ENCODE data around the gene DYDC2. TPM values are rescaled to one million over a fixed set of nuclear protein-coding genes. Genes with fewer than 3 reads are reported as not detected.

Gene DYDC2
- total RNA-seq, 1 donor from 2014 or later = 2.1 TPM

GRCh38 chr10:80382989-80383388, 26.4 kb downstream of the DYDC2 start:
- DNase-seq (ENCODE audit: low read depth) = no peak
- TF ChIP-seq, protein P1, sequence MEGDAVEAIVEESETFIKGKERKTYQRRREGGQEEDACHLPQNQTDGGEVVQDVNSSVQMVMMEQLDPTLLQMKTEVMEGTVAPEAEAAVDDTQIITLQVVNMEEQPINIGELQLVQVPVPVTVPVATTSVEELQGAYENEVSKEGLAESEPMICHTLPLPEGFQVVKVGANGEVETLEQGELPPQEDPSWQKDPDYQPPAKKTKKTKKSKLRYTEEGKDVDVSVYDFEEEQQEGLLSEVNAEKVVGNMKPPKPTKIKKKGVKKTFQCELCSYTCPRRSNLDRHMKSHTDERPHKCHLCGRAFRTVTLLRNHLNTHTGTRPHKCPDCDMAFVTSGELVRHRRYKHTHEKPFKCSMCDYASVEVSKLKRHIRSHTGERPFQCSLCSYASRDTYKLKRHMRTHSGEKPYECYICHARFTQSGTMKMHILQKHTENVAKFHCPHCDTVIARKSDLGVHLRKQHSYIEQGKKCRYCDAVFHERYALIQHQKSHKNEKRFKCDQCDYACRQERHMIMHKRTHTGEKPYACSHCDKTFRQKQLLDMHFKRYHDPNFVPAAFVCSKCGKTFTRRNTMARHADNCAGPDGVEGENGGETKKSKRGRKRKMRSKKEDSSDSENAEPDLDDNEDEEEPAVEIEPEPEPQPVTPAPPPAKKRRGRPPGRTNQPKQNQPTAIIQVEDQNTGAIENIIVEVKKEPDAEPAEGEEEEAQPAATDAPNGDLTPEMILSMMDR (conservative IDR thresholded peaks at IDR 0.05; ENCODE audit: low read depth, low read length) = peak; percentile 75
- H3K4me3 ChIP-seq (ENCODE audit: low read depth, low read length) = no peak overlapping the region

DNA sequence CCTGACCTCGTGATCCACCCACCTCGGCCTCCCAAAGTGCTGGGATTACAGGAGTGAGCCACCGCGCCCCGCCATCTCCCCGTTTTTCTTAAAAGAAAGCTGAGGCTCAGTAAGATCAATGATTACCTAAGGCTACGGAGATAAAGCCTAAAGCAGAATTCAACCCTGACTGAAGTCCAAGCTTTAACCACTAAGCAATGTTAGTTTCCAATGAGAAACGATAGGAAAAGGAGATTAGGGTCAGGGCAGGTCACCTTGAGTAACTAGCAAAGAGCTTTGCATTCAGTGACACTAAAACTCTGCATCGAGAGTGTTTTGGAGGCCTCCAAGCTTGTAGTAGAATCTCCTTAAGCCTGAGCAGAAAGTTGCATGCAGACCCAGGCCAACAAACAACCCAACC, 34.2 kb downstream of the DYDC2 start:
- no peak for DNase-seq (ENCODE audit: low read depth)
- TF ChIP-seq, protein P1 (conservative IDR thresholded peaks at IDR 0.05; ENCODE audit: low read depth, low read length) = no peak
- H3K4me3 ChIP-seq (ENCODE audit: low read depth, low read length) = no peak overlapping the region

- no peak for DNase-seq (ENCODE audit: low read depth)
- TF ChIP-seq, protein P1 (conservative IDR thresholded peaks at IDR 0.05; ENCODE audit: low read depth, low read length) = no peak
- H3K4me3 ChIP-seq (ENCODE audit: low read depth, low read length) = no peak overlapping the region
These were observed 35.7 kb downstream of the DYDC2 start for GRCh38 chr10:80392250-80392649.

GRCh38 chr10:80394358-80394916, 37.9 kb downstream of the DYDC2 start:
- TF ChIP-seq, protein P1 (conservative IDR thresholded peaks at IDR 0.05; ENCODE audit: low read depth, low read length) = no peak
- H3K4me3 ChIP-seq (ENCODE audit: low read depth, low read length) = no peak overlapping the region
- DNase-seq (ENCODE audit: low read depth) = no peak

- DNase-seq (ENCODE audit: low read depth) = no peak
These were observed 40.4 kb downstream of the DYDC2 start for GRCh38 chr10:80397014-80397413.

DNA sequence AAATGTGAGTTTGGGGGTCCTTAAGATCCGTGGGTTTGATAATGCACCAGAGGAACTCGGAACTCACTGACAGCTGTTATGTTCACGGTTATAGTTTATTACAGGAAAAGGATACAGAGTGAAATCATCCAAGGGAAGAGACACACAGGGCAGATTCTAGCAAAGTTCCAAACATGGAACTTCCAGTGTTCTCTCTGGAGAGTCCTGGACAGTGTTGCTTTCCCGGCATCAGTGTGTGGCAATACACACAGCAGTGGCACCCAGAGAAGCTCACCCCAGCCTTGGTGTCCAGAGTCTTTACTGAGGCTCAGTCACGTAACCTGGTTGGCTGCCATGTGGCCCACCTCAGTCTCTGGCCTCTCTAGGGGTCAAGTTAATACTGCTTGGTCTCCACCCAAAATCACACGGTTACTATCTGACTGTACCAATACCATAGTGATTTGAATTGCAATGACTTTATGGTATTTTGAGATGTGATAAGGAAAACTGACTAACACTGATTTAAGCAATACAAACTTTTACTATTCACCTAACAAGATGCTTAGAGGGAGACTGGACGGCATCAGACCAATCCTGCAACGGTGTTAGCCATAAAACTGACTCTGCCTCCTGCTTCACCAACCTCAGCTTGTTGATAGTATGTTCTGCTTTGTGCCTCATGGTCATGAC, 43.7 kb downstream of the DYDC2 start:
- no peak for DNase-seq (ENCODE audit: low read depth)
- TF ChIP-seq, protein P1 (conservative IDR thresholded peaks at IDR 0.05; ENCODE audit: low read depth, low read length) = no peak
- no peak overlapping the region for H3K4me3 ChIP-seq (ENCODE audit: low read depth, low read length)

More at GRCh38 chr10:80397014-80397413, 40.4 kb downstream of the DYDC2 start:
- TF ChIP-seq, protein P1 (conservative IDR thresholded peaks at IDR 0.05; ENCODE audit: low read depth, low read length) = no peak
- no peak overlapping the region for H3K4me3 ChIP-seq (ENCODE audit: low read depth, low read length)

DNA sequence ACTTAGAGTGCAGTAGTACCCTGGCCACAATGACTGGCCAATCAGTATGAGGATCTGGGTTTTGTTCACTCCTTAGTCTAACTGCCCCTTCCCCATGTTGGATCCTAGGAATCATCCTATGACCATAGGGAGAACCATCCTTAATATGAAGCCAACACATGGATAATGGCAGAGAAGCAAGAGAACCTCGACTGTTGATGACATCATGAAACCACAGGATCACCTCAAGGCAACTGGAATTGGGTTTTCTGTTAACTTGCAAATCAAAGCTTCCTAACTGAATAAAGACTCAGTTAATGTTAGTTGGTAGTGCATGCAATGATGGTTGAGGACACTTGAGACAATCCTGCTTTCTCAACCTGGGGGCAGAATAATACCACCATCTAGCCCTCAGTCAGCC, 48.5 kb downstream of the DYDC2 start:
- TF ChIP-seq, protein P1 (conservative IDR thresholded peaks at IDR 0.05; ENCODE audit: low read depth, low read length) = no peak
- no peak for DNase-seq (ENCODE audit: low read depth)
- no peak overlapping the region for H3K4me3 ChIP-seq (ENCODE audit: low read depth, low read length)

Measured in epithelial cell of proximal tubule (primary cell).